HCT116 (cell line): Measurements from ENCODE around the gene SH3BGRL3. TPM values are rescaled to one million over a fixed set of nuclear protein-coding genes. Genes with fewer than 3 reads are reported as not detected.

ENCODE experiments used
- ATAC-seq: fragments of 200-7000 bp; cut with Tn5 transposase; 2 replicates; pipeline ENCODE4 v1.9.1; 2020; ENCODE audit warnings: mild to moderate bottlenecking, moderate library complexity
- BruUV-seq: library from RNA; stranded (reverse); fragments of 400-500 nt; replicated peaks from 2 replicates; lab custom pipeline; 2021; lab: Mats Ljungman, UMichigan
- CTCF ChIA-PET: fragments of 300-600 bp; sonication (Branson Sonifier 250); formaldehyde crosslinking; loops from one replicate; lab custom pipeline; 2021; ENCODE audit warnings: antibody characterized with exemption; lab: Charles Lee
- POLR2A ChIA-PET: fragments of 300-600, 350-600 bp; sonication (Branson Sonifier 250); formaldehyde crosslinking; loops from one replicate; lab custom pipeline; 2021; ENCODE audit warnings: antibody characterized with exemption; lab: Charles Lee
- RAD21 ChIA-PET, 2 experiments: fragments of 300-600 bp; sonication (Branson Sonifier 250); formaldehyde crosslinking; loops; one replicate each; lab custom pipeline; 2023; ENCODE audit warnings: low total read pairs in 2 of 2; ENCODE audit not compliant: uncharacterized antibody in 2 of 2, unreplicated experiment in 2 of 2, low non-redundant PET in 1 of 2; lab: Charles Lee
- DNase-seq: peaks from one replicate; pipeline ENCODE4 v3.0.0-alpha.2; 2010; ENCODE audit warnings: low read depth, low spot score
- H2AFZ ChIP-seq: fragments of 200-600 bp; shearing (Covaris generic), sonication (generic); 2 replicates; pipeline ENCODE4 v1.6.1; 2017; ENCODE audit warnings: low read depth, mixed run types, mixed read lengths, antibody characterized with exemption, low read length; ENCODE audit not compliant: poor library complexity, severe bottlenecking
- H3K27ac ChIP-seq: 2 replicates; pipeline ENCODE4 v1.5.1; 2012; ENCODE audit warnings: low read depth, low read length
- H3K27me3 ChIP-seq: fragments of 200-600 bp; sonication (generic); 2 replicates; pipeline ENCODE4 v1.6.1; 2016; ENCODE audit warnings: mixed run types, low read length, mixed read lengths; ENCODE audit not compliant: insufficient read depth
- H3K36me3 ChIP-seq, 2 experiments: fragments of 200-500 bp in 1 of 2; fragments of 200-600 bp in 1 of 2; sonication (Bioruptor generic) in 1 of 2; sonication (generic) in 1 of 2; 2 replicates each; pipeline versions ENCODE4 v1.5.1 to v1.6.1; 2014 to 2016; ENCODE audit warnings: low read length in 2 of 2, inconsistent platforms in 1 of 2, mixed read lengths in 1 of 2, mixed run types in 1 of 2; ENCODE audit not compliant: insufficient read depth in 2 of 2, control insufficient read depth in 1 of 2
- H3K4me1 ChIP-seq, 2 experiments: fragments of 200-600 bp in 1 of 2; sonication (generic) in 1 of 2; 2 replicates each; pipeline versions ENCODE4 v1.5.1 to v1.6.1; 2012 to 2017; ENCODE audit warnings: low read length in 2 of 2, inconsistent platforms in 1 of 2, mild to moderate bottlenecking in 1 of 2, mixed read lengths in 1 of 2, mixed run types in 1 of 2, moderate library complexity in 1 of 2; ENCODE audit not compliant: insufficient read depth in 2 of 2, control insufficient read depth in 1 of 2
- H3K4me2 ChIP-seq: fragments of 200-600 bp; sonication (generic); 2 replicates; pipeline ENCODE4 v1.6.1; 2017; ENCODE audit warnings: mixed run types, low read length, mixed read lengths
- H3K4me3 ChIP-seq, 2 experiments: fragments of 200-600 bp in 1 of 2; sonication (generic) in 1 of 2; replicated peaks in 1 of 2; 2 replicates each; pipeline ENCODE4 v1.5.1; 2011 to 2016; ENCODE audit warnings: low read length in 2 of 2, control low read depth in 1 of 2, low read depth in 1 of 2, mild to moderate bottlenecking in 1 of 2, mixed read lengths in 1 of 2, mixed run types in 1 of 2
- H3K79me2 ChIP-seq: fragments of 200-600 bp; sonication (generic); 2 replicates; pipeline ENCODE4 v1.6.1; 2017; ENCODE audit warnings: mild to moderate bottlenecking, mixed run types, low read length, moderate library complexity, mixed read lengths; ENCODE audit not compliant: insufficient read depth
- H3K9ac ChIP-seq: fragments of 200-600 bp; sonication (generic); 2 replicates; pipeline ENCODE4 v1.6.1; 2016; ENCODE audit warnings: low read length, mixed read lengths
- H3K9me2 ChIP-seq: fragments of 200-600 bp; sonication (generic), shearing (Covaris generic); 2 replicates; pipeline ENCODE4 v1.6.1; 2017; ENCODE audit warnings: mixed run types, mild to moderate bottlenecking, moderate library complexity; ENCODE audit not compliant: insufficient read depth
- H3K9me3 ChIP-seq, 2 experiments: fragments of 200-500 bp in 1 of 2; fragments of 200-600 bp in 1 of 2; sonication (Bioruptor generic) in 1 of 2; sonication (generic) in 1 of 2; 2 replicates each; pipeline ENCODE4 v1.6.1; 2014 to 2017; ENCODE audit warnings: low read length in 2 of 2, mixed read lengths in 2 of 2, inconsistent platforms in 1 of 2, low read depth in 1 of 2, mild to moderate bottlenecking in 1 of 2, mixed run types in 1 of 2, moderate library complexity in 1 of 2; ENCODE audit not compliant: control insufficient read depth in 1 of 2, insufficient read depth in 1 of 2
- H4K20me1 ChIP-seq: fragments of 200-600 bp; sonication (generic), shearing (Covaris generic); 2 replicates; pipeline ENCODE4 v1.6.1; 2017; ENCODE audit warnings: mixed run types, mild to moderate bottlenecking, moderate library complexity; ENCODE audit not compliant: insufficient read depth
- CBX3 ChIP-seq: IDR thresholded peaks from 2 replicates; pipeline ENCODE4 v1.6.1; 2012; ENCODE audit warnings: low read depth
- CEBPB ChIP-seq: IDR thresholded peaks from 2 replicates; pipeline ENCODE4 v1.6.1; 2012; ENCODE audit warnings: low read depth
- CTCF ChIP-seq, 3 experiments: fragments of 200-600 bp in 1 of 3; sonication (generic) in 1 of 3; IDR thresholded peaks in 2 of 3; conservative IDR thresholded peaks in 1 of 3; 2 replicates each; pipeline ENCODE4 v1.5.1; 2012 to 2017; ENCODE audit warnings: low read depth in 2 of 3, low read length in 2 of 3, antibody characterized with exemption in 1 of 3, borderline replicate concordance in 1 of 3, control low read depth in 1 of 3, mild to moderate bottlenecking in 1 of 3, mixed read lengths in 1 of 3, mixed run types in 1 of 3, moderate library complexity in 1 of 3; ENCODE audit not compliant: insufficient read depth in 1 of 3
- EGR1 ChIP-seq: IDR thresholded peaks from 2 replicates; pipeline ENCODE4 v1.6.1; 2012; ENCODE audit warnings: low read depth
- ELF1 ChIP-seq: IDR thresholded peaks from 2 replicates; pipeline ENCODE4 v1.6.1; 2012; ENCODE audit warnings: low read depth, borderline replicate concordance
- EZH2 ChIP-seq: fragments of 200-600 bp; sonication (generic); IDR thresholded peaks from 2 replicates; pipeline ENCODE4 v1.6.1; 2017; ENCODE audit warnings: antibody characterized with exemption, mixed run types
- EZH2phosphoT487 ChIP-seq: fragments of 200-600 bp; IDR thresholded peaks from 2 replicates; pipeline ENCODE4 v1.6.1; 2018; ENCODE audit warnings: antibody characterized with exemption, borderline replicate concordance
- FOSL1 ChIP-seq: IDR thresholded peaks from 2 replicates; pipeline ENCODE4 v1.6.1; 2012; ENCODE audit warnings: low read depth
- JUND ChIP-seq: IDR thresholded peaks from 2 replicates; pipeline ENCODE4 v1.6.1; 2012
- POLR2A ChIP-seq: IDR thresholded peaks from 2 replicates; pipeline ENCODE4 v1.7.0; 2011; ENCODE audit warnings: borderline replicate concordance; ENCODE audit not compliant: insufficient read depth, insufficient read length; ENCODE audit errors: extremely low read depth
- POLR2AphosphoS5 ChIP-seq: IDR thresholded peaks from 2 replicates; pipeline ENCODE4 v1.6.1; 2011; ENCODE audit warnings: mild to moderate bottlenecking, low read depth, low read length, moderate library complexity
- RAD21 ChIP-seq: IDR thresholded peaks from 2 replicates; pipeline ENCODE4 v1.6.1; 2012; ENCODE audit warnings: low read depth, mild to moderate bottlenecking
- REST ChIP-seq: IDR thresholded peaks from 2 replicates; pipeline ENCODE4 v1.6.1; 2012; ENCODE audit warnings: low read depth
- SP1 ChIP-seq: IDR thresholded peaks from 2 replicates; pipeline ENCODE4 v1.6.1; 2012; ENCODE audit warnings: low read depth
- TCF7L2 ChIP-seq: IDR thresholded peaks from 2 replicates; pipeline ENCODE4 v1.7.0; 2011; ENCODE audit warnings: borderline replicate concordance, inconsistent platforms; ENCODE audit not compliant: insufficient read depth, insufficient read length; ENCODE audit errors: extremely low read depth
- ZBTB33 ChIP-seq: IDR thresholded peaks from 2 replicates; pipeline ENCODE4 v1.6.1; 2011; ENCODE audit warnings: mild to moderate bottlenecking, low read length, moderate library complexity; ENCODE audit not compliant: insufficient replicate concordance; ENCODE audit errors: extremely low read depth
- ZFX ChIP-seq: fragments of 450-650 bp; IDR thresholded peaks from 2 replicates; pipeline ENCODE4 v1.6.1; 2017
- ZNF274 ChIP-seq: fragments of 200-500 bp; sonication (Bioruptor generic); IDR thresholded peaks from 2 replicates; pipeline ENCODE4 v1.6.1; 2014; ENCODE audit warnings: mild to moderate bottlenecking, low read depth, low read length, inconsistent platforms
- intact Hi-C: fragments of 100-400 bp; cut with micrococcal nuclease; formaldehyde crosslinking; loops from 2 replicates; pipeline ENCODE4 v1.10.0; 2022
- total RNA-seq: library from RNA; stranded (reverse); gene quantifications from one replicate; pipeline ENCODE4 v1.2.1, GENCODE V29; 2021; ENCODE audit not compliant: unreplicated experiment
- TF ChIP-seq, protein P1 (sequence below): IDR thresholded peaks from 2 replicates; pipeline ENCODE4 v1.6.1; 2012
- TF ChIP-seq, protein P2 (sequence below): IDR thresholded peaks from 2 replicates; pipeline ENCODE4 v1.6.1; 2012

SH3BGRL3 gene
- total RNA-seq, 1 experiment from 2014 or later = 112 TPM

DNA sequence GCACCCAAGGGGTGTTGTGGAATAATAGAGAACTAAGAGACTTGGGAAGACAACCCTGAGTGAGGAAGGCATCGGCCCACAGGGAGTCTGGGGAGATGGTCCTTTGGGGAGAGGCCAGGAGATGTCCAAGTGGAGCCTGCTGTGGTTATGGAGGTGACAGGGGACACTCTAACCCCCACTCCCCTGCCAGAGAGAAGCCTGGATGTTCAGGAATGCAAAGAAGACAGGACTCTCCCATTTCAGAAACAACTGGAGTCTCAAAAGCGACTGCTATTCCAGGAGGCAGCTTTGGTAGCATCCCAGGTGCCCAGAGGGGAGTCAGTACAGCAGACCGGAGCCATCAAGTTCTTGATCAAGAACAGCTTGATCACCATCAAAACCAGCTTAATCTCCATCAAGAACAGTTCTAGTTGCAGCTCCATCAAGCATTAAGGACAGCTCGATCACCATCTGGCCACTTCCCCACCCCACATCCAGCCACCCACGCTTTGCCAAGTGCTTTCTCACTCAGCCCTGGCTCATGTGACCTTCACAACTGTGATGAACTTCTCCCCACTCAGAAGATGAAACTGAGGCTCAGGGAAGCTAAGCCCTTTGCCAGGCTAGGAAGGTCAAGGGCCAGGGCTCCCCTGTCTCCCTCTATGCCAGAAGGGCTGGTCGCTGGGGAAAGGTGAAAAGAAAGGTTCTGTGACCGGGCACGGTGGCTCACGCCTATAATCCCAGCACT is 38.6 kb downstream of the SH3BGRL3 start:
- Histone ChIP-seq H3K79me2 (no peaks in the 10 kb centered on the region), H3K4me3 (no peak overlapping the region), H3K4me2 (no peak overlapping the region), H3K9me2 (no peaks in the 10 kb centered on the region), H3K4me1 (peaks cover 5 to 16% of the 10 kb centered on the region in 2 experiments; a peak in 3 of 4 replicates), H3K9ac (no peak overlapping the region), H3K9me3 (no peaks in the 10 kb centered on the region), H3K27me3 (no peaks in the 10 kb centered on the region; the same call in 1 of the 2 replicates), H4K20me1 (no peaks in the 10 kb centered on the region), H2AFZ (no peak overlapping the region), H3K36me3 (peaks cover 0 to 4% of the 10 kb centered on the region in 2 experiments; a peak in 1 of 4 replicates), H3K27ac (no peak overlapping the region)
- ATAC-seq = no peak
- ChIA-PET RAD21 (no interaction called here), CTCF (interaction anchor here (2.0 kb wide), 1 partner anchor 33 kb away, joined by 6 read pairs; no protein-coding TSS in a partner anchor), POLR2A (no interaction called here)
- no peak for TF ChIP-seq REST
- TF ChIP-seq EZH2phosphoT487 = no peak
- TF ChIP-seq, protein P1, sequence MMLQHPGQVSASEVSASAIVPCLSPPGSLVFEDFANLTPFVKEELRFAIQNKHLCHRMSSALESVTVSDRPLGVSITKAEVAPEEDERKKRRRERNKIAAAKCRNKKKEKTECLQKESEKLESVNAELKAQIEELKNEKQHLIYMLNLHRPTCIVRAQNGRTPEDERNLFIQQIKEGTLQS = no peak
- TF ChIP-seq FOSL1 = no peak
- no peak for TF ChIP-seq JUND
- no peak for TF ChIP-seq ZBTB33
- no peak for TF ChIP-seq CEBPB
- no peak for TF ChIP-seq EGR1
- TF ChIP-seq RAD21 = no peak
- TF ChIP-seq POLR2AphosphoS5 = no peak
- no peak for TF ChIP-seq CTCF (IDR thresholded peaks at IDR 0.05 in 2 of 3, conservative IDR thresholded peaks at IDR 0.05 in 1 of 3; ENCODE audit: borderline replicate concordance in 1 of 3, insufficient read depth in 1 of 3, low read depth in 2 of 3, low read length in 2 of 3)
- TF ChIP-seq, protein P2, sequence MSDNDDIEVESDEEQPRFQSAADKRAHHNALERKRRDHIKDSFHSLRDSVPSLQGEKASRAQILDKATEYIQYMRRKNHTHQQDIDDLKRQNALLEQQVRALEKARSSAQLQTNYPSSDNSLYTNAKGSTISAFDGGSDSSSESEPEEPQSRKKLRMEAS = no peak
- no peak for TF ChIP-seq CBX3
- no peak for TF ChIP-seq TCF7L2
- no peak for TF ChIP-seq SP1
- TF ChIP-seq ZNF274 = no peak
- TF ChIP-seq ZFX = no peak
- no peak for TF ChIP-seq EZH2
- TF ChIP-seq POLR2A = no peak
- no peak for TF ChIP-seq ELF1
- no TSS peak for BruUV-seq
- DNase-seq = no peak
- intact Hi-C loops = no loop called here
